PC-9 (cell line): Measurements from ENCODE around the gene ATP2B2. TPM values are rescaled to one million over a fixed set of nuclear protein-coding genes. Genes with fewer than 3 reads are reported as not detected.

Source experiments
- BruUV-seq: library from RNA; stranded (reverse); fragments of 400-500 nt; replicated peaks from 2 replicates; lab custom pipeline; 2021; lab: Mats Ljungman, UMichigan
- CTCF ChIA-PET: fragments of 300-600 bp; sonication (Branson Sonifier 250); formaldehyde crosslinking; loops from one replicate; lab custom pipeline; 2022; ENCODE audit warnings: antibody characterized with exemption; lab: Charles Lee
- POLR2A ChIA-PET: fragments of 300-600 bp; sonication (Branson Sonifier 250); formaldehyde crosslinking; loops from one replicate; lab custom pipeline; 2022; ENCODE audit warnings: antibody characterized with exemption; ENCODE audit not compliant: unreplicated experiment; lab: Charles Lee
- DNase-seq, 2 experiments: peaks; one replicate each; pipeline versions ENCODE4 v3.0.0 to v3.0.0-alpha.2; 2015 to 2022; ENCODE audit warnings: mixed read lengths in 1 of 2
- H2AFZ ChIP-seq: fragments of 200-600 bp; sonication (generic); 2 replicates; pipeline ENCODE4 v1.8.1; 2017; ENCODE audit warnings: antibody characterized with exemption
- H3F3A ChIP-seq: fragments of 200-600 bp; sonication (generic); 2 replicates; pipeline ENCODE4 v1.8.1; 2017; ENCODE audit warnings: antibody characterized with exemption, mild to moderate bottlenecking, low read depth; ENCODE audit not compliant: insufficient read depth
- H3K27ac ChIP-seq: fragments of 200-600 bp; sonication (generic); 2 replicates; pipeline ENCODE4 v1.6.1; 2016; ENCODE audit warnings: mixed run types
- H3K27me3 ChIP-seq: fragments of 200-600 bp; sonication (generic); 2 replicates; pipeline ENCODE4 v1.6.1; 2016; ENCODE audit warnings: low read depth, mixed run types; ENCODE audit not compliant: insufficient read depth
- H3K36me3 ChIP-seq: fragments of 200-600 bp; sonication (generic); 2 replicates; pipeline ENCODE4 v1.6.1; 2016; ENCODE audit warnings: low read depth, mixed run types
- H3K4me1 ChIP-seq: fragments of 200-600 bp; sonication (generic); replicated peaks from 2 replicates; pipeline ENCODE4 v1.6.1; 2016; ENCODE audit warnings: mixed run types; ENCODE audit not compliant: insufficient read depth
- H3K4me2 ChIP-seq: fragments of 200-600 bp; sonication (generic); 2 replicates; pipeline ENCODE4 v1.6.1; 2017; ENCODE audit warnings: mixed run types
- H3K4me3 ChIP-seq: fragments of 200-600 bp; sonication (generic); 2 replicates; pipeline ENCODE4 v1.6.1; 2016; ENCODE audit warnings: mixed run types
- H3K79me2 ChIP-seq: fragments of 200-600 bp; sonication (generic); 2 replicates; pipeline ENCODE4 v1.6.1; 2017; ENCODE audit warnings: low read depth, mixed run types
- H3K9me2 ChIP-seq: fragments of 200-600 bp; sonication (generic); 2 replicates; pipeline ENCODE4 v1.8.1; 2017; ENCODE audit warnings: mild to moderate bottlenecking; ENCODE audit not compliant: insufficient read depth
- H3K9me3 ChIP-seq: fragments of 200-600 bp; sonication (generic); 2 replicates; pipeline ENCODE4 v1.8.1; 2016; ENCODE audit warnings: low read depth; ENCODE audit not compliant: insufficient read depth
- H4K20me1 ChIP-seq: fragments of 200-600 bp; sonication (generic); 2 replicates; pipeline ENCODE4 v1.8.1; 2017; ENCODE audit not compliant: insufficient read depth
- CTCF ChIP-seq: fragments of 200-600 bp; sonication (generic); conservative IDR thresholded peaks from 2 replicates; pipeline ENCODE4 v1.6.1; 2017; ENCODE audit warnings: mixed run types, antibody characterized with exemption, mild to moderate bottlenecking, moderate library complexity
- EZH2 ChIP-seq: fragments of 200-600 bp; sonication (generic); IDR thresholded peaks from 2 replicates; pipeline ENCODE4 v1.8.0; 2017; ENCODE audit warnings: antibody characterized with exemption, low read depth
- intact Hi-C: fragments of 100-400 bp; cut with micrococcal nuclease; formaldehyde crosslinking; loops from one replicate; pipeline ENCODE4 v1.10.0; 2022; ENCODE audit not compliant: unreplicated experiment
- total RNA-seq: library from RNA; stranded (reverse); gene quantifications from 2 replicates; pipeline ENCODE4 v1.2.3, GENCODE V29; 2021

ATP2B2 gene
- total RNA-seq, 1 experiment from 2014 or later, result not detected

- Histone ChIP-seq H3K4me2 (no peak overlapping the region), H3K9me2 (no peaks in the 10 kb centered on the region), H3K36me3 (no peaks in the 10 kb centered on the region), H3K27ac (no peak overlapping the region), H4K20me1 (no peaks in the 10 kb centered on the region), H3K4me1 (no peaks in the 10 kb centered on the region), H2AFZ (no peak overlapping the region), H3F3A (no peaks in the 10 kb centered on the region; the same call in 1 of the 2 replicates), H3K27me3 (peaks cover 55% of the 10 kb centered on the region), H3K9me3 (no peaks in the 10 kb centered on the region), H3K79me2 (no peaks in the 10 kb centered on the region), H3K4me3 (no peak overlapping the region)
- DNase-seq, result no peak
- BruUV-seq, result no TSS peak
- intact Hi-C loops, result no loop called here
- ChIA-PET CTCF (no interaction called here), POLR2A (interaction anchor here (0.6 kb wide), 1 partner anchor 10 kb away, joined by 3 read pairs; no protein-coding TSS in a partner anchor)
- TF ChIP-seq CTCF, result no peak
- no peak for TF ChIP-seq EZH2
Observed at GRCh38 chr3:10364806-10365205, 140.6 kb downstream of the ATP2B2 start.

GRCh38 chr3:10363935-10364334 is 141.5 kb downstream of the ATP2B2 start:
- Histone ChIP-seq H3K9me2 (no peaks in the 10 kb centered on the region), H3K27me3 (peaks cover 55% of the 10 kb centered on the region), H3K4me2 (no peak overlapping the region), H3F3A (no peaks in the 10 kb centered on the region; the same call in 1 of the 2 replicates), H3K36me3 (no peaks in the 10 kb centered on the region), H3K79me2 (no peaks in the 10 kb centered on the region), H3K4me1 (no peaks in the 10 kb centered on the region), H3K4me3 (no peak overlapping the region), H2AFZ (no peak overlapping the region), H3K27ac (no peak overlapping the region), H3K9me3 (no peaks in the 10 kb centered on the region), H4K20me1 (no peaks in the 10 kb centered on the region)
- no TSS peak for BruUV-seq
- TF ChIP-seq EZH2 (no peak), CTCF (no peak)
- ChIA-PET CTCF (no interaction called here), POLR2A (no interaction called here)
- DNase-seq, result no peak
- intact Hi-C loops, result no loop called here

GRCh38 chr3:10361375-10361774 is 144.0 kb downstream of the ATP2B2 start:
- Histone ChIP-seq H3K27ac (no peak overlapping the region), H3K4me2 (no peak overlapping the region), H3K9me3 (no peaks in the 10 kb centered on the region), H3K4me1 (no peaks in the 10 kb centered on the region), H4K20me1 (peaks cover 3% of the 10 kb centered on the region; the same call in 1 of the 2 replicates), H3F3A (no peaks in the 10 kb centered on the region; the same call in 1 of the 2 replicates), H3K4me3 (no peak overlapping the region), H3K79me2 (no peaks in the 10 kb centered on the region), H3K9me2 (no peaks in the 10 kb centered on the region), H3K36me3 (no peaks in the 10 kb centered on the region), H2AFZ (no peak overlapping the region), H3K27me3 (peaks cover 66% of the 10 kb centered on the region)
- TF ChIP-seq EZH2, result no peak
- no peak for TF ChIP-seq CTCF
- ChIA-PET CTCF (no interaction called here), POLR2A (no interaction called here)
- no peak for DNase-seq
- no TSS peak for BruUV-seq
- intact Hi-C loops, result no loop called here
